WTC11 (cell line): ENCODE results near the gene MRFAP1L1. TPM values are rescaled to one million over a fixed set of nuclear protein-coding genes. Genes with fewer than 3 reads are reported as not detected.

Experiments
- ATAC-seq: fragments of 200-7000 bp; cut with Tn5 transposase; 2 replicates; pipeline ENCODE4 v1.10.0; 2021; ENCODE audit warnings: mild to moderate bottlenecking, moderate library complexity
- CTCF ChIA-PET: fragments of 300-600 bp; sonication (Branson Sonifier 250); formaldehyde crosslinking; loops from one replicate; lab custom pipeline; 2021; ENCODE audit warnings: antibody characterized with exemption; lab: Charles Lee
- POLR2A ChIA-PET: fragments of 350-600 bp; sonication (Branson Sonifier 250); formaldehyde crosslinking; loops from one replicate; lab custom pipeline; 2021; ENCODE audit warnings: antibody characterized with exemption; lab: Charles Lee
- DNase-seq: peaks from one replicate; pipeline ENCODE4 v3.0.0; 2021; ENCODE audit warnings: low spot score
- H3K27ac Mint-ChIP-seq: 2 replicates; pipeline ENCODE4 v1.8.0; 2021; ENCODE audit warnings: mixed read lengths
- H3K27me3 Mint-ChIP-seq: 2 replicates; pipeline ENCODE4 v1.8.0; 2021; ENCODE audit warnings: low read depth, mild to moderate bottlenecking, moderate library complexity, mixed read lengths
- H3K36me3 Mint-ChIP-seq: 2 replicates; pipeline ENCODE4 v1.8.0; 2021; ENCODE audit warnings: mixed read lengths
- H3K4me1 Mint-ChIP-seq: 2 replicates; pipeline ENCODE4 v1.8.0; 2022; ENCODE audit warnings: mixed read lengths
- H3K4me3 Mint-ChIP-seq: 2 replicates; pipeline ENCODE4 v1.8.0; 2021; ENCODE audit warnings: mild to moderate bottlenecking, moderate library complexity, mixed read lengths
- H3K9me3 Mint-ChIP-seq: 2 replicates; pipeline ENCODE4 v1.8.0; 2021; ENCODE audit warnings: mixed read lengths
- ARID4B ChIP-seq: sonication (generic); formaldehyde crosslinking; IDR thresholded peaks from 2 replicates; pipeline ENCODE4 v1.8.0; 2023; ENCODE audit warnings: missing genetic modification reagents, mild to moderate bottlenecking, borderline replicate concordance
- CBFB ChIP-seq: sonication (generic); formaldehyde crosslinking; IDR thresholded peaks from 2 replicates; pipeline ENCODE4 v1.8.1; 2022; ENCODE audit warnings: mild to moderate bottlenecking, low read depth, missing genetic modification reagents
- CDX4 ChIP-seq: fragments of 250-450 bp; sonication (Bioruptor Pico); IDR thresholded peaks from 2 replicates; pipeline ENCODE4 v1.9.0; 2021; ENCODE audit warnings: moderate library complexity, mild to moderate bottlenecking, inconsistent platforms, borderline replicate concordance
- CTCF ChIP-seq: fragments of 200-600 bp; IDR thresholded peaks from 2 replicates; pipeline ENCODE4 v1.8.0; 2022; ENCODE audit warnings: antibody characterized with exemption
- FOXJ3 ChIP-seq: sonication (generic); formaldehyde crosslinking; IDR thresholded peaks from 2 replicates; pipeline ENCODE4 v1.9.0; 2021; ENCODE audit warnings: missing genetic modification reagents, mild to moderate bottlenecking, borderline replicate concordance
- GTF2I ChIP-seq: fragments of 250-450 bp; sonication (Bioruptor Pico); conservative IDR thresholded peaks from 2 replicates; pipeline ENCODE4 v1.4.0; 2021; ENCODE audit warnings: mild to moderate bottlenecking
- JUN ChIP-seq: sonication (generic); formaldehyde crosslinking; IDR thresholded peaks from 2 replicates; pipeline ENCODE4 v1.8.0; 2023; ENCODE audit warnings: mild to moderate bottlenecking, missing genetic modification reagents
- MLX ChIP-seq: sonication (generic); formaldehyde crosslinking; IDR thresholded peaks from 2 replicates; pipeline ENCODE4 v1.8.1; 2023; ENCODE audit warnings: mild to moderate bottlenecking, missing genetic modification reagents, moderate library complexity
- NFATC4 ChIP-seq: fragments of 250-450 bp; sonication (Bioruptor Pico); IDR thresholded peaks from 2 replicates; pipeline ENCODE4 v1.9.0; 2021; ENCODE audit warnings: mild to moderate bottlenecking
- NFE2L1 ChIP-seq: sonication (generic); formaldehyde crosslinking; IDR thresholded peaks from 2 replicates; pipeline ENCODE4 v1.8.1; 2023; ENCODE audit warnings: missing genetic modification reagents
- NR3C1 ChIP-seq: sonication (generic); formaldehyde crosslinking; conservative IDR thresholded peaks from 2 replicates; pipeline ENCODE4 v1.8.1; 2023; ENCODE audit warnings: low read depth, mild to moderate bottlenecking, missing genetic modification reagents
- RORB ChIP-seq: fragments of 250-450 bp; sonication (Bioruptor Pico); IDR thresholded peaks from 2 replicates; pipeline ENCODE4 v1.9.0; 2021; ENCODE audit warnings: mild to moderate bottlenecking
- SMAD4 ChIP-seq: sonication (generic); formaldehyde crosslinking; IDR thresholded peaks from 2 replicates; pipeline ENCODE4 v1.8.0; 2022; ENCODE audit warnings: mild to moderate bottlenecking, missing genetic modification reagents
- TEAD4 ChIP-seq: sonication (generic); formaldehyde crosslinking; IDR thresholded peaks from 2 replicates; pipeline ENCODE4 v1.8.0; 2022; ENCODE audit warnings: mild to moderate bottlenecking, missing genetic modification reagents
- ZBTB21 ChIP-seq: sonication (generic); formaldehyde crosslinking; IDR thresholded peaks from 2 replicates; pipeline ENCODE4 v1.8.1; 2023; ENCODE audit warnings: mild to moderate bottlenecking, missing genetic modification reagents, borderline replicate concordance
- ZNF121 ChIP-seq: sonication (generic); formaldehyde crosslinking; IDR thresholded peaks from 2 replicates; pipeline ENCODE4 v1.8.0; 2023; ENCODE audit warnings: missing genetic modification reagents
- ZNF138 ChIP-seq: sonication (generic); formaldehyde crosslinking; conservative IDR thresholded peaks from 2 replicates; pipeline ENCODE4 v1.8.1; 2022; ENCODE audit warnings: mild to moderate bottlenecking, moderate library complexity, missing genetic modification reagents
- ZNF281 ChIP-seq: sonication (generic); formaldehyde crosslinking; IDR thresholded peaks from 2 replicates; pipeline ENCODE4 v1.8.0; 2023; ENCODE audit warnings: mild to moderate bottlenecking, missing genetic modification reagents
- ZNF423 ChIP-seq: fragments of 250-450 bp; sonication (Bioruptor Pico); IDR thresholded peaks from 2 replicates; pipeline ENCODE4 v2.1.2; 2022; ENCODE audit warnings: mild to moderate bottlenecking, moderate library complexity
- total RNA-seq: library from RNA; stranded (reverse); gene quantifications from 3 replicates; pipeline ENCODE4 v1.2.3, GENCODE V29; 2021

Gene MRFAP1L1
- total RNA-seq, 1 experiment from 2014 or later: 54.4 TPM

GRCh38 chr4:6697131-6697530 is 12.5 kb downstream of the MRFAP1L1 start (continued):
- no peak for TF ChIP-seq ARID4B (CRISPR knock-in tag)
- no peak for TF ChIP-seq GTF2I (CRISPR knock-in tag)
- TF ChIP-seq CTCF: no peak
- TF ChIP-seq ZBTB21 (CRISPR knock-in tag): no peak
- no peak for TF ChIP-seq NFE2L1 (CRISPR knock-in tag)
- no peak for TF ChIP-seq TEAD4 (CRISPR knock-in tag)
- TF ChIP-seq ZNF423 (CRISPR knock-in tag): no peak
- no peak for TF ChIP-seq JUN (CRISPR knock-in tag)
- no peak for TF ChIP-seq CBFB (CRISPR knock-in tag)
- TF ChIP-seq, all 79 proteins: peak for 0

- TF ChIP-seq CDX4 (CRISPR knock-in tag) (no peak), RORB (CRISPR knock-in tag) (no peak), ZNF281 (no peak), JUN (CRISPR knock-in tag) (no peak), NFATC4 (CRISPR knock-in tag) (no peak), SMAD4 (CRISPR knock-in tag) (no peak), FOXJ3 (CRISPR knock-in tag) (no peak), ZNF138 (CRISPR knock-in tag) (no peak), ZNF121 (no peak), MLX (no peak), NR3C1 (CRISPR knock-in tag) (no peak)
- TF ChIP-seq, all 79 proteins: peak for 0
- ChIA-PET POLR2A (interaction anchor here (0.6 kb wide), 1 partner anchor 42 kb away, joined by 3 read pairs; no protein-coding TSS in a partner anchor), CTCF (interaction anchor here (1.8 kb wide), 1 partner anchor 16 kb away, joined by 6 read pairs; no protein-coding TSS in a partner anchor)
- Mint-ChIP-seq H3K36me3 (peaks cover 5% of the 10 kb centered on the region; the same call in 1 of the 2 replicates), H3K4me1 (peaks cover 3% of the 10 kb centered on the region; the same call in 1 of the 2 replicates), H3K9me3 (no peaks in the 10 kb centered on the region), H3K4me3 (no peak overlapping the region), H3K27ac (no peak overlapping the region), H3K27me3 (no peaks in the 10 kb centered on the region)
- ATAC-seq (no peak), DNase-seq (no peak)
Observed at GRCh38 chr4:6696611-6697010, 13.1 kb downstream of the MRFAP1L1 start.
